Smooth muscle cell (in vitro differentiated cells): ENCODE measurements around the gene SMIM3. TPM values are rescaled to one million over a fixed set of nuclear protein-coding genes. Genes with fewer than 3 reads are reported as not detected.

ENCODE experiments used
- DNase-seq: peaks from one replicate; lab custom pipeline; 2025; ENCODE audit not compliant: unreplicated experiment; lab: John Stamatoyannopoulos, UW
- H2AFZ ChIP-seq: fragments of 200-600 bp; sonication (generic); 2 replicates; pipeline ENCODE4 v1.6.0; 2016; ENCODE audit warnings: antibody characterized with exemption, low read depth, mild to moderate bottlenecking
- H3F3A ChIP-seq: fragments of 200-600 bp; sonication (generic); 2 replicates; pipeline ENCODE4 v1.6.0; 2017; ENCODE audit warnings: antibody characterized with exemption, low read depth
- H3K27ac ChIP-seq: fragments of 200-600 bp; sonication (generic); 2 replicates; pipeline ENCODE4 v1.5.1; 2016; ENCODE audit warnings: low read depth, mild to moderate bottlenecking
- H3K27me3 ChIP-seq: fragments of 200-600 bp; sonication (generic); 2 replicates; pipeline ENCODE4 v1.6.1; 2016; ENCODE audit warnings: low read depth, mild to moderate bottlenecking
- H3K36me3 ChIP-seq: fragments of 200-600 bp; sonication (generic); 2 replicates; pipeline ENCODE4 v1.5.1; 2016; ENCODE audit warnings: low read depth
- H3K4me1 ChIP-seq: fragments of 200-600 bp; sonication (generic); 2 replicates; pipeline ENCODE4 v1.5.1; 2016; ENCODE audit warnings: low read depth
- H3K4me2 ChIP-seq: fragments of 200-600 bp; sonication (generic); 2 replicates; pipeline ENCODE4 v1.6.0; 2016; ENCODE audit warnings: mild to moderate bottlenecking
- H3K4me3 ChIP-seq: fragments of 200-600 bp; sonication (generic); 2 replicates; pipeline ENCODE4 v1.5.1; 2016; ENCODE audit warnings: mild to moderate bottlenecking
- H3K79me2 ChIP-seq: fragments of 200-600 bp; sonication (generic); 2 replicates; pipeline ENCODE4 v1.6.0; 2016; ENCODE audit warnings: low read depth, mild to moderate bottlenecking
- H3K9ac ChIP-seq: fragments of 200-600 bp; sonication (generic); 2 replicates; pipeline ENCODE4 v1.6.0; 2016; ENCODE audit warnings: low read depth
- H3K9me3 ChIP-seq: fragments of 200-600 bp; sonication (generic); replicated peaks from 2 replicates; pipeline ENCODE4 v1.5.1; 2016; ENCODE audit warnings: low read depth
- H4K20me1 ChIP-seq: fragments of 200-600 bp; sonication (generic); 2 replicates; pipeline ENCODE4 v1.6.0; 2016; ENCODE audit warnings: low read depth
- WGBS: methylation state at CpG from one replicate; pipeline ENCODE4 v1.1.7; 2016; ENCODE audit warnings: low lambda C conversion rate; 5-methylcytosine and 5-hydroxymethylcytosine counted together
- polyA plus RNA-seq: library from polyadenylated mRNA; unstranded; fragments of >200 nt; fragmentation: Nextera tagmentation; extraction: Ambion mirVana; gene quantifications from 2 replicates; pipeline ENCODE4 v1.2.1, GENCODE V29; 2016
- total RNA-seq: library from RNA; depleted of rRNA; stranded (reverse); fragments of >200 nt; gene quantifications from 2 replicates; pipeline ENCODE4 v1.2.3, GENCODE V29; 2014
- TF ChIP-seq, protein P1 (sequence below): fragments of 200-600 bp; sonication (generic); IDR thresholded peaks from 2 replicates; pipeline ENCODE4 v1.5.1; 2017; ENCODE audit warnings: borderline replicate concordance, mild to moderate bottlenecking, antibody characterized with exemption; ENCODE audit not compliant: insufficient read depth, poor library complexity, severe bottlenecking

Gene SMIM3
- total and polyA plus RNA-seq, 2 experiments from 2014 or later, result 178 to 261 TPM

DNA sequence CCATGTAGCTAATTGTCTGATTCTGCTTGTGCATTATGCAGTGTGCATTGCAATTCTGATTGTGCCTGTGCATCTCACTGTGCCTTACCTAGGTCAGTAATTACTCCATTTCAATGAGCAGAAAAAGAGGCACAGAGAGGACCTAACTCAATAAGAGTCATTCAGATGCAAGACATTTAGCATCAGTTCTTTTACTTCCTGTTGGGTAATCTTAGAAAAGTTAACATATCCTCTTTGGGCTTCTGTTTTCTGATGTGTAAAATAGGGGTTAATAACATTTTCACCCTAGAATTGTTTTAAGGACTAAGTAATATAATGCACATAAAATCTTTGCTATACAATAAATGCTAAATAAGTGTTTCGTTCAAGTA, 12.8 kb upstream of the SMIM3 start:
- Histone ChIP-seq H3K27ac (no peak overlapping the region), H3K9me3 (no peaks in the 10 kb centered on the region), H3F3A (no peaks in the 10 kb centered on the region), H3K36me3 (no peaks in the 10 kb centered on the region), H2AFZ (no peak overlapping the region), H3K4me3 (no peak overlapping the region), H3K9ac (no peak overlapping the region), H4K20me1 (no peaks in the 10 kb centered on the region), H3K79me2 (no peaks in the 10 kb centered on the region), H3K27me3 (no peaks in the 10 kb centered on the region), H3K4me2 (no peak overlapping the region), H3K4me1 (peaks cover 2% of the 10 kb centered on the region)
- DNase-seq, result no peak
- WGBS, result 89% methylated on average over 1 of the region's 1 CpG
- TF ChIP-seq, protein P1, sequence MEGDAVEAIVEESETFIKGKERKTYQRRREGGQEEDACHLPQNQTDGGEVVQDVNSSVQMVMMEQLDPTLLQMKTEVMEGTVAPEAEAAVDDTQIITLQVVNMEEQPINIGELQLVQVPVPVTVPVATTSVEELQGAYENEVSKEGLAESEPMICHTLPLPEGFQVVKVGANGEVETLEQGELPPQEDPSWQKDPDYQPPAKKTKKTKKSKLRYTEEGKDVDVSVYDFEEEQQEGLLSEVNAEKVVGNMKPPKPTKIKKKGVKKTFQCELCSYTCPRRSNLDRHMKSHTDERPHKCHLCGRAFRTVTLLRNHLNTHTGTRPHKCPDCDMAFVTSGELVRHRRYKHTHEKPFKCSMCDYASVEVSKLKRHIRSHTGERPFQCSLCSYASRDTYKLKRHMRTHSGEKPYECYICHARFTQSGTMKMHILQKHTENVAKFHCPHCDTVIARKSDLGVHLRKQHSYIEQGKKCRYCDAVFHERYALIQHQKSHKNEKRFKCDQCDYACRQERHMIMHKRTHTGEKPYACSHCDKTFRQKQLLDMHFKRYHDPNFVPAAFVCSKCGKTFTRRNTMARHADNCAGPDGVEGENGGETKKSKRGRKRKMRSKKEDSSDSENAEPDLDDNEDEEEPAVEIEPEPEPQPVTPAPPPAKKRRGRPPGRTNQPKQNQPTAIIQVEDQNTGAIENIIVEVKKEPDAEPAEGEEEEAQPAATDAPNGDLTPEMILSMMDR, result no peak

DNA sequence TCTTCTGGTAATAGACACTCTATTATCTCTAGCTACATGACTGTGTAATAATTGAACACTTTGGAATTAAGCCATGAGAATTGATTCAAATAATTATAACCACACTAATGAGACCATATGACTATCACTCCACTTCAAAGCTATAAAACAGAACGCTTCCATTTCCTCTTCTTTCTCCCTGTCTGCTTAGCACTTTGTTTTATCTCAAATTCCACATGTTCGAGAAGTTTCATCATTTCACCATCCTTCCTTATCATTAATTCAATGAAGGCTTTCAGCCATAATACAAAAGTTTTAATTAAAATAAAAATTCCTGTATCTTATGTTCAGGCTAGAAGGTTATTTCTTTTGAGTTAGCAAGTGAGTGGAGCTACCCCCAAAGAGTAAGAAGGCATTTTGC, 12.3 kb upstream of the SMIM3 start:
- Histone ChIP-seq H3K36me3 (no peaks in the 10 kb centered on the region), H2AFZ (no peak overlapping the region), H3K9ac (no peak overlapping the region), H3K9me3 (no peaks in the 10 kb centered on the region), H3K27ac (no peak overlapping the region), H3F3A (no peaks in the 10 kb centered on the region), H3K4me1 (peaks cover 2% of the 10 kb centered on the region), H3K27me3 (no peaks in the 10 kb centered on the region), H3K4me2 (no peak overlapping the region), H3K79me2 (no peaks in the 10 kb centered on the region), H4K20me1 (no peaks in the 10 kb centered on the region), H3K4me3 (no peak overlapping the region)
- 51% methylated on average over 2 of the region's 2 CpGs for WGBS
- TF ChIP-seq, protein P1, result no peak
- no peak for DNase-seq

DNA sequence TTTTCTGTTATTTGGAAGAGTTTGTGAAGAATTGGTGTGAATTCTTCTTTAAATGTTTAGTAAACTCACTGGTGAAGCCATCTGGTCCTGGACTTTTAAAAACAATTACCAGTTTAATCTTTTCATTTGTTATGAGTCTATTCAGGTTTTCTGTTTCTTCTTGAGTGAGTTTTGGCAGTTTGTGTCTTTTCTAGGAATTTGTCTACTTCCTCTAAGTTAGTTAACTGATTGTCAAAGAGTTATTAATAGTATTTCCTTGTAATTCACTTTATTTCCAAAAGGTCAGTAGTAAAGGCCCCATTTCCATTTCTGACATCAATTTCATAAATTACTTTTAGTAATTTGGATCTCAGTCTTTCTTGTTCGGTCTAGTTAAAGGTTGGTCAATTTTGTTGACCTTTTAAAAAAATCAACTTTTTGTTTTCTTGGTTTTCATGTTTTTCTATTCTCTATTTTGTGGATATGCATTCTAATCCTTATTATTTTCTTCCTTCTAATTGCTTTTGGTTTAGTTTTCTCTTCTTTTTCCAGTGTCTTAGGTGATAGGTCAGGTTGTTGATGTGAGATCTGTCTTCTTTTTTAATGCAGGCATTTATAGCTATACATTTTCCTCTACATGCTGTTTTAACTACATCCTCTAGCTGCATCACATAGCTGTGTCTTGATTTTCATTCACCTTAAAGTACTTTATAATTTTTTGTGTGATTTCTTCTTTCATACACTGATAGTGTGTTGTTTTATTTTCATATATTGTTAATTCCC, 7.3 kb upstream of the SMIM3 start:
- TF ChIP-seq, protein P1, result no peak
- Histone ChIP-seq H3K9me3 (no peaks in the 10 kb centered on the region), H3K36me3 (no peaks in the 10 kb centered on the region), H3K79me2 (peaks cover 13% of the 10 kb centered on the region), H3K4me2 (no peak overlapping the region), H3F3A (no peaks in the 10 kb centered on the region), H3K27ac (no peak overlapping the region), H2AFZ (no peak overlapping the region), H3K4me1 (no peaks in the 10 kb centered on the region), H3K27me3 (no peaks in the 10 kb centered on the region), H3K9ac (no peak overlapping the region), H4K20me1 (no peaks in the 10 kb centered on the region), H3K4me3 (no peak overlapping the region)
- 85% methylated on average over 1 of the region's 1 CpG for WGBS
- no peak for DNase-seq

DNA sequence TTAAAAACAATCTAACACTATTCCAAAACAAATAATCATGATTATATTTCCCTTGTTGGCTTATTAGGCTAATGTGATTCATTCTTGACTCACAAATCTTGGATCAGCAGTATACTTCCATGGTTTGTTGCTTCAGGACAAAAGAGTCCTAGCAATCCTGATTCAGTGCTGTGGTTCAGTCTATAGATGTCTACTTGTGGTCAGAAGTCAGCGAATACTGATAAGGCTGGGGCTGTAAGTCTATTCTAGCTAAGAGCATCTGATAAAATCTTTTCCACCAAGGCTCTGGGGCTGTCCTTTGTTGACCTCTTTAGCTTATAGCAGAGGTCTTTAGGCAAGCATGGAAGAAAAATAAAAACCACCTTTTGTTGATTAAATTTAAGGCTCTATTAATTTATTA, 4.4 kb upstream of the SMIM3 start:
- Histone ChIP-seq H4K20me1 (peaks cover 2% of the 10 kb centered on the region), H3K9ac (peak overlapping the region; percentile 8), H3K79me2 (peaks cover 40% of the 10 kb centered on the region), H3K4me1 (peaks cover 9% of the 10 kb centered on the region), H3K9me3 (no peaks in the 10 kb centered on the region), H3K27me3 (no peaks in the 10 kb centered on the region), H3F3A (peaks cover 15% of the 10 kb centered on the region), H2AFZ (no peak overlapping the region), H3K4me3 (no peak overlapping the region), H3K4me2 (peak overlapping the region; percentile 72), H3K36me3 (no peaks in the 10 kb centered on the region), H3K27ac (peak overlapping the region; percentile 78)
- no peak for DNase-seq
- 3% methylated on average over 1 of the region's 1 CpG for WGBS
- TF ChIP-seq, protein P1, result no peak
